SK-N-SH (cell line): Measurements from ENCODE around the gene KCTD17.

Source experiments
- EZH2phosphoT487 ChIP-seq: fragments of 200-600 bp; sonication (generic); IDR thresholded peaks from 2 replicates; pipeline ENCODE4 v1.6.1; 2017; ENCODE audit warnings: low read depth, mixed run types, mild to moderate bottlenecking, antibody characterized with exemption, moderate library complexity, borderline replicate concordance
- TAF1 ChIP-seq: IDR thresholded peaks from 2 replicates; pipeline ENCODE4 v1.6.1; 2012; ENCODE audit warnings: low read depth, mild to moderate bottlenecking, low read length, moderate library complexity, borderline replicate concordance
- TF ChIP-seq, protein P1 (sequence below): fragments of 200-600 bp; sonication (generic); IDR thresholded peaks from 2 replicates; pipeline ENCODE4 v1.6.1; 2017; ENCODE audit warnings: antibody characterized with exemption, mild to moderate bottlenecking, moderate library complexity

DNA sequence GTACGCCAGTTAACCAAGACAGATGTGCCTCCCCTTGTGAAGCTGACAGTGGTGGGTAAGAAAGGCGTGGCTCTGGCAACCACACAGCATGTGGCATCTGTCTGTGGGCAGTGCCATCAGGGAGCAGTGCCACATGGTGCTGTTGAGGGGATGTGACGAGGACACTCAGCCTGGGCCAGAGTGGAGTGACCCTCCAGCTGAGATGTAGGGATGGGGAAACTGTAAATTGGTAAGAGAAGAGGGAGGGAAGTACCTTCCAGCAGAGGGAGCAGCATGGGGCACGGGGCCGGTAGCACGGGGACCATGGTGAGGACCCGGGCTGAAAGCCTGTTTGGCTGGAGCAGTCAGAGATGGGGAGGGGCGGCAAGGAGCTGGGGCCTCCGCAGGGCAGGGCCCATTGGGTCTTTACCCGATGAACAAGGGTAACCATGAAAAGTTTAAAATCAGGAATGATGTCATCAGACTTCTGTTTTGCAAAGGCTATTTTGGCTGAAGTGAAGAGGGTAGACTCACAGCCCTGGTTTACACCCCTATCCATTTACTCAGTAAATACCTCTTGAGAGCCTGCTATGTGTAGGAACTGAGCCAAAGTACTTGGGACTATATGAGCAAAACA, 47.5 kb downstream of the KCTD17 start:
- TF ChIP-seq EZH2phosphoT487 = no peak
- TF ChIP-seq, protein P1, sequence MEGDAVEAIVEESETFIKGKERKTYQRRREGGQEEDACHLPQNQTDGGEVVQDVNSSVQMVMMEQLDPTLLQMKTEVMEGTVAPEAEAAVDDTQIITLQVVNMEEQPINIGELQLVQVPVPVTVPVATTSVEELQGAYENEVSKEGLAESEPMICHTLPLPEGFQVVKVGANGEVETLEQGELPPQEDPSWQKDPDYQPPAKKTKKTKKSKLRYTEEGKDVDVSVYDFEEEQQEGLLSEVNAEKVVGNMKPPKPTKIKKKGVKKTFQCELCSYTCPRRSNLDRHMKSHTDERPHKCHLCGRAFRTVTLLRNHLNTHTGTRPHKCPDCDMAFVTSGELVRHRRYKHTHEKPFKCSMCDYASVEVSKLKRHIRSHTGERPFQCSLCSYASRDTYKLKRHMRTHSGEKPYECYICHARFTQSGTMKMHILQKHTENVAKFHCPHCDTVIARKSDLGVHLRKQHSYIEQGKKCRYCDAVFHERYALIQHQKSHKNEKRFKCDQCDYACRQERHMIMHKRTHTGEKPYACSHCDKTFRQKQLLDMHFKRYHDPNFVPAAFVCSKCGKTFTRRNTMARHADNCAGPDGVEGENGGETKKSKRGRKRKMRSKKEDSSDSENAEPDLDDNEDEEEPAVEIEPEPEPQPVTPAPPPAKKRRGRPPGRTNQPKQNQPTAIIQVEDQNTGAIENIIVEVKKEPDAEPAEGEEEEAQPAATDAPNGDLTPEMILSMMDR = no peak
- TF ChIP-seq TAF1 = no peak
